Measurements from ENCODE around the gene XAGE3.

XAGE3 gene

DNA sequence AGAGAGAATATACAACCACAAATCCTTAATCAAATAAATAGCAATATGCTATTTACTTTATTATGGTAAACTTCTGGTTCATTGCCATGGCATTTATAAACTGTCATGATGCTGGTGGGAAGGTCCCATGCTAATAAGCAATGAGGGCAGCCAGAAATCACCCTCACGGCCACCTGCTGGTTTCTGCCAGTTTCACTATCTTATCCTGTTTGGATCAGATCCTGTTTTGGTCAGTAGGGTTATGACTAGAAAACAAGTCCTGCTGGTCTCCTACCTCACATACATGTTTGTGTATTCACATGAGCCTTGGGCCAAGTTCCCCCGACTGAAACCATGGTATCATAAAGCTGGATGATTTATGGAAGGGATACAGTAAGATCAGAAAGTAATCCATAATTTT, 28.7 kb downstream of the XAGE3 start:
- DNase-seq (ENCODE audit: low read depth in 2 of 2), result no peak

DNA sequence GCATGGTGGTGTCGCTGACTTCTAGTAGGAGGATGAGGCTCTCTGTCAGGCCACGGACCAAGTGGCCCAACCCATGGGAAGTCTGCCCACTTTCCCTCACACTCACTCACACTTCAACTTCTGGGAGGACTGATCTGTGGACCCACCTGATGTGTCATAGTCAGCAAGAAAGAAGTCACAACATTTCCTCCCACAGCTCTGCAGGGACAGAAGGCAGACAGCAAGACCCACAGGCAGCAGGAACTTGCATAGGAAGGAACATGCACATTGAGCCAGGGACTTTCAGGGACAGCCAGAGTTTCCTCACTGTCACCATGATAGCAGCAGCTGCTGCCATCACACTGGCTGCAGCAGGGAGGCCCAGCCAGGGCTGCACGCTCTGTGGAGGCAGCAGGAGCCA, 37.3 kb downstream of the XAGE3 start:
- DNase-seq (ENCODE audit: low read depth in 2 of 2), result no peak

DNA sequence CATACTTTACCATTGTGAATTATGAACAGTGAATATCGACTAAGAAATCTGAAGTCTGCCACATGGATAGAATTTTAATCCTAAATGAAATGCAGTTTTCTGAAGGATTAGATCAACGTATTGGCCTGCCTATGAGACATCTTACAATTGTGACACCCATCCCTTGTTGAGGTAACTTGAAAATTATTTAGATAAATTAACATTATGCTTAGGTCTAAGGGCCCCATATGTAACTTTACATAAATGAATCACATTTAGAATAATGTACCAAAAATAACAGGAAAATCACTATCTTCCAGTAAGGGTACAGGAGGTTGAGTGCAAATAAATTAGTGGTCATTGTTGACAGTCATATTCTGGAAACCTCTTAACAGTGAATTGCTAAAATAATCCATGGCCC, 43.3 kb downstream of the XAGE3 start:
- no peak for DNase-seq (ENCODE audit: low read depth in 2 of 2)

DNA sequence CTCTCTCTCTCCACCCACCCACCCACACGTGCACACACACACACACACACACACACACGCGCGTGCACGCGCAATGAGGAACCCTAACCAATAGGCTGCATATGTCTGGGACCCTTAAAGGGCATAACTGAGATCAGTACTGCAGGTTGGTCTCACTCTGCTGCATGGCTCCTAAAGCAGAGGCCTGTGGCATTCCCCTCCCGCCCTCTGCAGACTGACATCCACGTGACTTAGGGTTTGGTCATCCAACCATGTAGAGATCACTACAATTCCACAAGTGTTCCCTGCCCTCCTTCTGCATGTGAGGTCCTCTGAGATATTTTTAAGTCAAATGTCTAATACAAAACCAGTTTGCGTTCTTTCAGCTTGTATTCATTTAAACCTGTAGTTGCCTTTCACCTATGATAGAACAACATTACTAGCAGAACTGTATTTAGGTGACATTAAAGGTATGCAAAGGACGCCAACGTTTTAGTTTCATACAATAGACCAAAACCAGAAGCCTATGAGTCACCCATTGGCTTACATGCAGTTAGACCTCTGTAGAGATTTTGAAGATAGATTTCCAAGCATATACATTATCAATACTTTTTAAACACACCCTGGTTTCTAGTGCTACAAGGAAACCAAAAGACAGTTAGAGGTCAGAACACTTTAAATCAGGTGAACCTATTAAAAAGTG, 46.7 kb downstream of the XAGE3 start:
- no peak for DNase-seq (ENCODE audit: low read depth in 2 of 2)

DNA sequence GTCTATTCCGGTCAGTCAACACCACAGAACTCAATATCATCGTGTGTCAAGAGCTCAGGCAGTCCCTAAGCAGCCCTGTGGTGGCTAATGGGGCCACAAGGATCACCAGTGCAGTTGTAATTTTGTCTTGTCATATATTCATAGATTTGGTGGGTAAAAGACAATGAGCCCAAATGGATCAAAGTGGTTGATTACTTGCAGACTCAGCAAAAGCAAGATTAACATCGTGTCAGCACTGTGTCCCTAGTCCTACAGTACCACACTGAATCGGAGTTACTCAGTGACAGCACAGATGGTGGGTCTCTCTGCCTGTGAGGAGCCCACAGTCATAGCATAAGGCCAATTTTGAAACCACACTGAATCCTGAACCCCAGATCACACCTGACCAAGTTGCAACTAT, 48.1 kb downstream of the XAGE3 start:
- DNase-seq (ENCODE audit: low read depth in 2 of 2), result no peak

Measured in fibroblast of skin of left biceps (primary cell).